ENCODE data around the gene PTGDR2.

The PTGDR2 gene

DNA sequence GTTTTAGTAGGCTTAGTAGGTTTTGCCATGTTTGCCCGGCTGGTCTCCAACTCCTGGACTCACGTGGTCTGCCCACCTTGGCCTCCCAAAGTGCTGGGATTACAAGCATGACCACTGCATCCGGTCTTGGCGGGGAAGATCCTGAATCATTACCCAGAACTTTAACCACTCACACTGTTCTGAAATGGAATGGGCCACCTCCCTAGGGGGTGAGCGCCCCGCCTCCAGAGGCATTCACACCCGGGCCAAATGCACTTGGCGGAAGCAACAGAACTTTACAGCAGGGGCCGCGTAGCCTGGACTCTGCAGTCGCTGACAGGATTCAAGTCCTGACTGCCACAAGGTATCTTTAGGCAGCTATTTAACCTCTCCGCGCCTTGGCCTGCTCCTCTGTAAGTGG lies 8.5 kb downstream of the PTGDR2 start:
- Histone ChIP-seq H3K36me3 (ENCODE audit: control insufficient read depth, insufficient read depth, low read length) (peaks cover 25% of the 10 kb centered on the region), H3K27me3 (replicated peaks; ENCODE audit: control insufficient read depth, insufficient read depth, low read length) (no peaks in the 10 kb centered on the region), H3K4me3 (replicated peaks; ENCODE audit: low read depth, low read length) (no peak overlapping the region)
- no peak for DNase-seq (ENCODE audit: extremely low read depth, insufficient read length)
- no peak for TF ChIP-seq CTCF (IDR thresholded peaks at IDR 0.05; ENCODE audit: insufficient read depth, low read length, poor library complexity, severe bottlenecking)

DNA sequence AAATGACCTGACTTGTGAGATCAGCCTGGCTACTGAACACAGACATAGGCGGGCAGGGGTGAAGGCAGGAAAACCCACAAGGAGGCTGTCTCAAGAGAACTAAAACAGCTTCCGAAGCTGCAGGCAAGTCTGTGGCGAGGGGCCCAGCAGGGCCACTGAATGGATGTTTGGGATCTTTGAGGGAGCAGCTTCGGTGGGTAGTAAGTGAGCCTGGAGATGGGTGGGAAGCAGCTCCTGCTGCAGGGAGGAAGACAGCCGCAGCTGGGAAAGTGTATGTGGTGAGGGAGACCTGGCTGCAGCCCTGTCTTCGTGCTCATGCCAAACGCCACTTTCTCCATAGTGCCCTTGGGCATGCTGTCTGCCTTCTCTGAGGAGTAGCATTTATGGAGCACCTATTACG lies 10.4 kb downstream of the PTGDR2 start:
- no peaks in the 10 kb centered on the region for H3K27me3 ChIP-seq (replicated peaks; ENCODE audit: control insufficient read depth, insufficient read depth, low read length)
- H3K36me3 ChIP-seq (ENCODE audit: control insufficient read depth, insufficient read depth, low read length) = peaks cover 19% of the 10 kb centered on the region
- no peak for DNase-seq (ENCODE audit: extremely low read depth, insufficient read length)
- no peak overlapping the region for H3K4me3 ChIP-seq (replicated peaks; ENCODE audit: low read depth, low read length)
- no peak for TF ChIP-seq CTCF (IDR thresholded peaks at IDR 0.05; ENCODE audit: insufficient read depth, low read length, poor library complexity, severe bottlenecking)

- Histone ChIP-seq H3K36me3 (ENCODE audit: control insufficient read depth, insufficient read depth, low read length) (peaks cover 15% of the 10 kb centered on the region), H3K27me3 (replicated peaks; ENCODE audit: control insufficient read depth, insufficient read depth, low read length) (no peaks in the 10 kb centered on the region), H3K4me3 (replicated peaks; ENCODE audit: low read depth, low read length) (peak overlapping the region; percentile 73)
- TF ChIP-seq CTCF (IDR thresholded peaks at IDR 0.05; ENCODE audit: insufficient read depth, low read length, poor library complexity, severe bottlenecking) = no peak
- no peak for DNase-seq (ENCODE audit: extremely low read depth, insufficient read length)
Measured at GRCh38 chr11:60844870-60845221, 10.9 kb downstream of the PTGDR2 start.

- TF ChIP-seq CTCF (IDR thresholded peaks at IDR 0.05; ENCODE audit: insufficient read depth, low read length, poor library complexity, severe bottlenecking) = no peak
- DNase-seq (ENCODE audit: extremely low read depth, insufficient read length) = no peak
- no peaks in the 10 kb centered on the region for H3K27me3 ChIP-seq (replicated peaks; ENCODE audit: control insufficient read depth, insufficient read depth, low read length)
- H3K36me3 ChIP-seq (ENCODE audit: control insufficient read depth, insufficient read depth, low read length) = peaks cover 10% of the 10 kb centered on the region
- peak overlapping the region; percentile 73 for H3K4me3 ChIP-seq (replicated peaks; ENCODE audit: low read depth, low read length)
Measured at GRCh38 chr11:60844045-60844869, 11.5 kb downstream of the PTGDR2 start.

DNA sequence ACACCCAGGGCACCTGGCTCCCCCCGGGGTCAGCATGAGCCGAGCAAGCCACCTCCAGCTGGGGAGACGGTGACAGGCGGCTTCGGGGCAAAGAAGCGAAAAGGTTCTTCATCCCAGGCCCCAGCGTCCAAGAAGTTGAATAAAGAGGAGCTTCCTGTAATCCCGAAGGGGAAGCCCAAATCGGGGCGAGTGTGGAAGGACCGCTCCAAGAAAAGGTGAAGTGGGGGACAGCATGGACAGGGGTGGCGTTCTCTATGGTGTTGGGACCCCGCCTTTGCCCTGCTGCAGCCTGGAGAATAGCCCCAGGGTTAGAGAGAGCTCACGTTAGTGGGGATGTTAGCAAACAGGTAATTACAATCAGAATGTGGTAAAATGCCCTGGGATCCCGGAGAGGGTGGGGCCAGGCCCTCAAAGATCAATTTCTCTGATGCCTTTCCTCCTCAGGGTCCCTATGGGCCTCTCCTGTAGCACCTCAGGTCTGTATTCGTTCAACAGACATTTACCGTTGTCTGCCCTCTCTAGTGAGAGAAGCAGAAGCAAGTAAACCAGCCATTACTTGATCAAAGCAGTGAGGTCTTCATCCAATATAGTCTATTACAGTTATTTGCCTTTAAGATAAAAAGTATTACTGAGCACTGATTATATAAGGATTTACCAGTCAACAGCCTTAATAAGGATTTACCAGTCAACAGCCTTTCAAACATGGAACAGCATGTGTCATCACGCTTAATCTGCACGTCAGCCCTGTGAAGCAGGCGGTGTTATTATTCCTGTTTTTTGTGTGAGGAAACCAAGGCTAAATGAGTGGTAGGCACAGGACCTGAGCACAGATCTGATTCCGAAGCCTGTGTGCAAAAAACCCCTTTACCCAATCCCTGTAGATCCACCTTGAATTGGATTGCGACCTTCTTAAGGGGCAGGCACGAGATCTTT lies 12.8 kb downstream of the PTGDR2 start:
- H3K27me3 ChIP-seq (replicated peaks; ENCODE audit: control insufficient read depth, insufficient read depth, low read length) = no peaks in the 10 kb centered on the region
- H3K4me3 ChIP-seq (replicated peaks; ENCODE audit: low read depth, low read length) = peak overlapping the region; percentile 73
- no peak for TF ChIP-seq CTCF (IDR thresholded peaks at IDR 0.05; ENCODE audit: insufficient read depth, low read length, poor library complexity, severe bottlenecking)
- DNase-seq (ENCODE audit: extremely low read depth, insufficient read length) = no peak
- H3K36me3 ChIP-seq (ENCODE audit: control insufficient read depth, insufficient read depth, low read length) = peaks cover 7% of the 10 kb centered on the region

All from GM06990 (cell line).